Neural cell (in vitro differentiated cells): Measurements from ENCODE around the gene NHERF2.

Experiments
- CTCF ChIP-seq: fragments of 450-650 bp; IDR thresholded peaks from 2 replicates; pipeline ENCODE4 v1.5.1; 2014; ENCODE audit warnings: antibody characterized with exemption, mild to moderate bottlenecking, moderate library complexity; ENCODE audit not compliant: poor library complexity, severe bottlenecking
- EZH2 ChIP-seq: fragments of 200-600, 300-800 bp; shearing (Covaris generic), sonication (generic); IDR thresholded peaks from 2 replicates; pipeline ENCODE4 v1.6.1; 2014; ENCODE audit warnings: antibody characterized with exemption, low read length, borderline replicate concordance, mild to moderate bottlenecking; ENCODE audit not compliant: insufficient read depth, poor library complexity, severe bottlenecking

- TF ChIP-seq EZH2 (no peak), CTCF (no peak)
Measured at GRCh38 chr16:2035431-2036199, 8.9 kb downstream of the NHERF2 start.
